ENCODE measurements around the gene S100A8.
"Not testable (repeated sequence)": the region's sequence is repeated elsewhere in the genome, so short reads cannot be mapped to it uniquely, and the experiment has no call there.

S100A8 gene

DNA sequence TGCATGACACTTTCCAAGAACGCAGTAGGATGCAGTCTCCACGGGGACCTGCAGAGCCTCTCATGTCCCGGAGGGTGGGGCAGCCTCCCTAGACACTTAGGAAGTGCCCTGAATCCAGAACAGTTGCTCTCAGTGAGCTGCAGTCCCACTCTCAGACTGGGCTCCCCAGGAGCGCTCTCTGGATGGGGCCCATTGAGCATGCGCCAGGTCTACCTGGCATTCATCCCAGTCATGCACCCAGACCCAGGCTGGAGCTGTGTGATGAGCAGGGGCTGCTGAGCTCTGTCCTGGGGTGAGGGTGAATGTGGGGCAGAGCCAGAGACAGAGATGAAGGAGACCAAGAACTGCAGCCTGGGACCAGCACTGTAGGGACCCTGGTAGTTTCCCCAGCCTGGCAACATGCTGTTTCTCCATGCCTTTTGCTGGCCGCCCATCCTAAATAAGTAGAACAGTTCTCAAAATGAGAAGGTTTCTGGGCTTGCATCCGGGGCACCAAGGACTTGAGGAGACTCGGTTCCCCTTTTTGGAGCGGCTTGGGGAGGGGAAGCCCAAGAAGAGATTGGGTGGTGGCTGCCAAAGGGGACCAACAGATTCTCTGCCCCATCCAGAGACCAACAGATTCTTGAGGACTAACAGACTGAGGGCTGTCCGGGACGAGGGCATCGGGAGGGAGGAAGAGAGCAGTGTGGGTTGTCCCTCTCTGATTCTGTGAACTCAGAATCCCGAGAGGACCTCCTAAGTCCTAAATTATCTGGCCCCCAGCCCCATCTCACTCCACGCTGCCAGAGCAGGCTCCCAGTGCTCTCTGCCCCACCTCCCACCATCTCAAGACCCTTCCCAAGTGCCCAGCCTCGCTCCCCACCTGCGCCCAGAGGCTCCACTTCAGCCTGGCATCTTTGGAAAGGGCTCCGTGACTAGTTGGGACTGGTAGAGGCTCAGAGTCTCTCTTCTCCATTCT is 41.2 kb downstream of the S100A8 start:
- in situ Hi-C loops (cut with HindIII; ENCODE audit: low sequenced_read_pairs), result loop anchor here (5.0 to 10.0 kb wide), 3 partner anchors 118 to 225 kb away; no protein-coding TSS in a partner anchor

DNA sequence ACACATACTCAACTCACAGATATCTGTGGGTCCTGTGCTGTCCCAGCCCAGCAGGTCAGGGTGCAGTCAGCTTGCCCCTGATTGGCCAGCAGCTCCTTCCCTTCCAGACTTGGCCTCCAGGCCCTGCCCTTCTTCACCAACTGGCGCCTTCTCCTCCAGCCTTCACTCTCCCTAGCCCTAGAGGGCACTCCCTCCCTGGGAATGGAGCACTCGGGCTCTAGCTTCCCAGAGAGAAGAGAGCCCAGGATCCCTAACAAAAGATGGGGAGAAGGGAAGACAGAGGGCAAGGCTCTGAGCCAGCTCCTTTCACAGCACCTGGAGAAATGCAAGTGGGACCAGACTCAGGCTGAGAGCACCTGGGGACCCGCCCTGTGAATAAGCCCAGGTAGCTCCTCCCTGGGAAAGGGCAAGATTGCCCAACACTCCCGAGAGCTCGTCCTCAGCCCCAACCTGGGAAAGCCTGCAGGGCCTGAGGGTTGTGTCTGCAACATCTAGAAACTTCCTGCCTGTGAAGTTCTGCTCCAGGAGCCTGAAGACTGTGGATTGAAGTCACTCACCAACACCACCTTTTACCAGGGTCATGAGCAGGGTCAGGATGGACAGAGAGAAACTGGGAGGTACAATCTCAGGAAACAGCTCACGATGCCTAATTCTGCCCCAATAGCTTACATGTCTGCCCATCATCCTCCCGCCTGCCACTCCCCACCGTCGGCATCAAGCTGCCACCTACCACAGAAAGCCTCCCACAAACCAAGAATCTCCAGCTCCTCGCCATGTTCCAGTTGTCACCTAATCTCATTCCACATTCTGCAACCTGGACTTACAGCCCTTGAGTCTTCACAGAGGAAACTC is 42.1 kb downstream of the S100A8 start, which contains the start of gene PGLYRP4:
Gene PGLYRP4, minus strand, starts transcription at position 331 of the 852 bp plus-strand sequence. CDS start 909 bp downstream, outside the sequence.
- in situ Hi-C loops (cut with HindIII; ENCODE audit: low sequenced_read_pairs), result no loop called here

- in situ Hi-C loops (cut with HindIII; ENCODE audit: low sequenced_read_pairs), result no loop called here
Measured at GRCh38 chr1:153347856-153348255, 43.0 kb downstream of the S100A8 start.

- in situ Hi-C loops (cut with HindIII; ENCODE audit: low sequenced_read_pairs), result not testable (repeated sequence)
Measured at GRCh38 chr1:153347049-153347448, 43.8 kb downstream of the S100A8 start.

- in situ Hi-C loops (cut with HindIII; ENCODE audit: low sequenced_read_pairs), result no loop called here
Measured at GRCh38 chr1:153346077-153346723, 44.7 kb downstream of the S100A8 start.

GRCh38 chr1:153345187-153346076 is 45.4 kb downstream of the S100A8 start:
- in situ Hi-C loops (cut with HindIII; ENCODE audit: low sequenced_read_pairs), result no loop called here

- in situ Hi-C loops (cut with HindIII; ENCODE audit: low sequenced_read_pairs), result no loop called here
Measured at GRCh38 chr1:153344718-153345025, 46.2 kb downstream of the S100A8 start.

GRCh38 chr1:153343811-153344717 is 46.8 kb downstream of the S100A8 start:
- in situ Hi-C loops (cut with HindIII; ENCODE audit: low sequenced_read_pairs), result no loop called here

GRCh38 chr1:153343040-153343681 is 47.7 kb downstream of the S100A8 start:
- in situ Hi-C loops (cut with HindIII; ENCODE audit: low sequenced_read_pairs), result no loop called here

- in situ Hi-C loops (cut with HindIII; ENCODE audit: low sequenced_read_pairs), result no loop called here
Measured at GRCh38 chr1:153342178-153342577, 48.7 kb downstream of the S100A8 start.

- in situ Hi-C loops (cut with HindIII; ENCODE audit: low sequenced_read_pairs), result no loop called here
Measured at GRCh38 chr1:153341431-153341934, 49.4 kb downstream of the S100A8 start.

DNA sequence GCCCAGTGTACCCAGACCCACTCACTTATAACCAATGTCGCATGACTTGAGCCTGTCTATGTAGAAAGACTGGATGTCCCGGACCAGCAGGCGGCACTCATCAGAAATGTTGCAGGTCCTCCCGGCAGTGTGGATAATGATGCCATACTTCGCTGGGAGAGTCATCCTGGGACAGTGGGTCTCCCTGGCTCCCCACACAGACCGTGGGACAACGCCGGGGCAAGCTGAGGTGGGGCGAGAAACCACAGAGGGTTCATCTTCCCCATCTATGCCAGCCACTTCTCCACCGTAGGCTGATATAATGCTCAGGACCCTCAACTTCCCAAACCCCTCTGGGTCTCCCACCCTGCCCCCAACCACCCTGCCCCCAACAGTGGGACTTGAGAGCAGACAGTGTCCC is 50.5 kb downstream of the S100A8 start:
- in situ Hi-C loops (cut with HindIII; ENCODE audit: low sequenced_read_pairs), result no loop called here
